GM19239 (cell line): ENCODE results near the gene PPARG.

Experiments
- DNase-seq: peaks from one replicate; pipeline ENCODE4 v3.0.0; 2011; ENCODE audit warnings: low spot score; ENCODE audit not compliant: insufficient read length
- FAIRE-seq: peaks from 2 replicates; lab custom pipeline; 2011; peaks lifted over from hg19 to GRCh38; lab: Jason Lieb, UNC

PPARG gene

GRCh38 chr3:12339701-12340480 lies 51.0 kb downstream of the PPARG start:
- FAIRE-seq, result no peak
- DNase-seq, result no peak

GRCh38 chr3:12340506-12340905 lies 51.6 kb downstream of the PPARG start:
- FAIRE-seq (no peak), DNase-seq (no peak)

- DNase-seq (no peak), FAIRE-seq (no peak)
Measured at GRCh38 chr3:12342151-12342550, 53.3 kb downstream of the PPARG start.

GRCh38 chr3:12343047-12343501 lies 54.2 kb downstream of the PPARG start:
- no peak for DNase-seq
- FAIRE-seq, result no peak

- no peak for FAIRE-seq
Measured at GRCh38 chr3:12345141-12345561, 56.3 kb downstream of the PPARG start.

GRCh38 chr3:12345584-12346494 lies 57.0 kb downstream of the PPARG start:
- FAIRE-seq (no peak), DNase-seq (no peak)

More at GRCh38 chr3:12345141-12345561, 56.3 kb downstream of the PPARG start:
- DNase-seq, result no peak

- FAIRE-seq, result no peak
Measured at GRCh38 chr3:12347301-12347700, 58.4 kb downstream of the PPARG start.

GRCh38 chr3:12349895-12350811 lies 61.3 kb downstream of the PPARG start:
- FAIRE-seq, result no peak
- DNase-seq, result no peak

More at GRCh38 chr3:12347301-12347700, 58.4 kb downstream of the PPARG start:
- DNase-seq, result no peak

GRCh38 chr3:12351145-12351544 lies 62.3 kb downstream of the PPARG start:
- DNase-seq, result no peak
- no peak for FAIRE-seq

GRCh38 chr3:12352253-12352652 lies 63.4 kb downstream of the PPARG start:
- DNase-seq (no peak), FAIRE-seq (no peak)

GRCh38 chr3:12352755-12353154 lies 63.9 kb downstream of the PPARG start:
- DNase-seq (no peak), FAIRE-seq (no peak)

- FAIRE-seq (no peak), DNase-seq (no peak)
Measured at GRCh38 chr3:12353796-12354525, 65.1 kb downstream of the PPARG start.

- FAIRE-seq (no peak), DNase-seq (no peak)
Measured at GRCh38 chr3:12356175-12356574, 67.3 kb downstream of the PPARG start.

GRCh38 chr3:12356996-12357395 lies 68.1 kb downstream of the PPARG start:
- no peak for FAIRE-seq
- DNase-seq, result no peak

GRCh38 chr3:12357456-12357855 lies 68.6 kb downstream of the PPARG start:
- DNase-seq (no peak), FAIRE-seq (no peak)

GRCh38 chr3:12363397-12364195 lies 74.7 kb downstream of the PPARG start:
- FAIRE-seq (no peak), DNase-seq (no peak)

- FAIRE-seq (no peak), DNase-seq (no peak)
Measured at GRCh38 chr3:12367346-12367745, 78.5 kb downstream of the PPARG start.

GRCh38 chr3:12369029-12369428 lies 80.2 kb downstream of the PPARG start:
- DNase-seq (no peak), FAIRE-seq (no peak)

GRCh38 chr3:12369598-12369997 lies 80.7 kb downstream of the PPARG start:
- FAIRE-seq (no peak), DNase-seq (no peak)
